LNCaP clone FGC (cell line): ENCODE data around the gene ATP5ME.

Experiments
- DNase-seq: peaks from one replicate; pipeline ENCODE4 v3.0.0-alpha.2; 2011; ENCODE audit warnings: low read depth
- H3K4me3 ChIP-seq: 2 replicates; pipeline ENCODE4 v1.5.1; 2011; ENCODE audit warnings: mild to moderate bottlenecking, low read depth, low read length, control low read depth
- TF ChIP-seq, protein P1 (sequence below): IDR thresholded peaks from 2 replicates; pipeline ENCODE4 v1.5.1; 2012; ENCODE audit warnings: mild to moderate bottlenecking; ENCODE audit not compliant: control insufficient read depth, insufficient read depth; ENCODE audit errors: extremely low read depth

ATP5ME gene

DNA sequence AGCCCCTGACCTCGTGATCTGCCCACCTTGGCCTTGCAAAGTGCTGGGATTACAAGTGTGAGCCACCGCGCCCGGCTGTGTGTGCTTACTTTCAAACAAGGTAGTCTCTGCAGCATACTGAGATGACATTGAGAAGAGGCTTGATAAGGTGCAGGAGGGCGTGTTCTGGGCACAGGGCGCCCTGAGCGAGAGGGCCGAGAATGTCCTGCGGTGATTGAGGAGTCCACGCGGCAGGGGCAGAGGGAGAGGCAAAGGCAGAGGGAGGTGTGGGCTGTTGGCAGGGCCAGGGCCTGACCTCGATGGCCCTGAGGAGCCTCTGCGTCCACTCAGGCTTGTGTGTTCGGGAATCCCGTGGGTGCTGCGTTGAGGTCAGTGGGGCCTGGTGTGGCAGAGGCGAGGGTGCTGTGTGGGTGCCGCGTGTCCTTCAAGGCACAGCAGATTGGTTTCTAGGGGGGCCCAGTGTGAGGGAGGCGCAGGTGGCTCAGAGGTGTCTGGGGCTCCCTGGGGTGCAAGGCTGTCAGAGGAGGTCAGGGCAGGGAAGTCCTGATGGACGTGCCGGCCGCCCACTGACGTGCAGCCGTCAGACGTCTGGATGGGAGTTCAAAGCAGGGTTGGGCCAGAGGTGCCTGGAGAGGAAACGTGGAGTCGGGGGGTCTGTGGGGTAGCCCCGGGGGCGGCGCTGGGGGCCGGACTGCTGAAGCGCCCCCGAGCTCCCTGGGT, 43.7 kb upstream of the ATP5ME start:
- TF ChIP-seq, protein P1, sequence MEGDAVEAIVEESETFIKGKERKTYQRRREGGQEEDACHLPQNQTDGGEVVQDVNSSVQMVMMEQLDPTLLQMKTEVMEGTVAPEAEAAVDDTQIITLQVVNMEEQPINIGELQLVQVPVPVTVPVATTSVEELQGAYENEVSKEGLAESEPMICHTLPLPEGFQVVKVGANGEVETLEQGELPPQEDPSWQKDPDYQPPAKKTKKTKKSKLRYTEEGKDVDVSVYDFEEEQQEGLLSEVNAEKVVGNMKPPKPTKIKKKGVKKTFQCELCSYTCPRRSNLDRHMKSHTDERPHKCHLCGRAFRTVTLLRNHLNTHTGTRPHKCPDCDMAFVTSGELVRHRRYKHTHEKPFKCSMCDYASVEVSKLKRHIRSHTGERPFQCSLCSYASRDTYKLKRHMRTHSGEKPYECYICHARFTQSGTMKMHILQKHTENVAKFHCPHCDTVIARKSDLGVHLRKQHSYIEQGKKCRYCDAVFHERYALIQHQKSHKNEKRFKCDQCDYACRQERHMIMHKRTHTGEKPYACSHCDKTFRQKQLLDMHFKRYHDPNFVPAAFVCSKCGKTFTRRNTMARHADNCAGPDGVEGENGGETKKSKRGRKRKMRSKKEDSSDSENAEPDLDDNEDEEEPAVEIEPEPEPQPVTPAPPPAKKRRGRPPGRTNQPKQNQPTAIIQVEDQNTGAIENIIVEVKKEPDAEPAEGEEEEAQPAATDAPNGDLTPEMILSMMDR: no peak
- H3K4me3 ChIP-seq: no peak overlapping the region
- DNase-seq: no peak

DNA sequence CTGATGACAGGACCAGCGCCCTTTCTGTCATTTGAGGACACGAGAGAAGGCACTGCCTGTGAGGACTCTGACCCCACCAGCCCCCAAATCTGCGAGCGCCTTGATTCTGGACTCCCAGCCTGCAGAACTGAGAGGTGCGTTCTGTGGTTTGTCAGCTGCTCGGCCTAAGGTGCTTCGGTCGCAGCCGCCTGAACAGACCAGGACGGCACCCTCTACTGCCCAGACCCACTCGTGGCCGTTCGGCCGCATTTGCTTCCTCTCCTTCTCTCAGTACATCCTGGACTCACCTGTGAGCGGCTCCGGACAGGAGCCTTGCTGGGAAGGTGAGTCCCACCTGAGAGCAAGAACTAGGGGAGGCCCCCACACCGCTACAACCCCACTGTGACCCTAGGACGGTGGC, 40.0 kb upstream of the ATP5ME start:
- H3K4me3 ChIP-seq: no peak overlapping the region
- TF ChIP-seq, protein P1: no peak
- no peak for DNase-seq

DNA sequence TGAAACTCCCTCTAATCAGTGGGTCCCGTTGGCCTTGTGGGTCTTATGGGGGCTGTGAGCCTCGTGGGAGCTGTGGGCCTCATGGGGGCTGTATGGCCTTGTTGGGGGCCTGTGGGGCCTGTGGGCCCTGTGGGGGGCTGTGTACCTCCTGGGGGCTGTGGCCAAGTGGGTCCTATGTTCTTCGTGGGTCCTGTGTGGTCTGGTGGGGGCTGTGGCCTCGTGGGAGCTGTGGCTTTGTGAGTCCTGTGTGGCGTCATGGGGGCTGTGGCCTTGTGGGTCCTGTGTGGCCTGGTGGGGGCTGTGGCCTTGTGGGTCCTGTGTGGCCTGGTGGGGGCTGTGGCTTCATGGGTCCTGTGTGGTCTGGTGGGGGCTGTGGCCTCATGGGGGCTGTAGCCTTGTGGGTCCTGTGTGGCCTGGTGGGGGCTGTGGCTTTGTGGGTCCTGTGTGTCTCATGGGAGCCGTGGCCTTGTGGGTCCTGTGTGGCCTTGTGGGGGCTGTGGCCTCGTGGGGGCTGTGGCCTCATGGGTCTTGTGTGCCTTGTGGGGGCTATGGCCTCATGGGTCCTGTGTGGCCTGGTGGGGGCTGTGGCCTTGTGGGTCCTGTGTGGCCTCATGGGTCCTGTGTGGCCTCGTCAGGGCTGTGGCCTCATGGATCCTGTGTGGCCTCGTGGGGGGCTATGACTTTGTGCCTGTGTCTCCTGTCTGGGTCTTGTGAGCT, 39.0 kb upstream of the ATP5ME start:
- H3K4me3 ChIP-seq: no peak overlapping the region
- no peak for DNase-seq
- TF ChIP-seq, protein P1: no peak

DNA sequence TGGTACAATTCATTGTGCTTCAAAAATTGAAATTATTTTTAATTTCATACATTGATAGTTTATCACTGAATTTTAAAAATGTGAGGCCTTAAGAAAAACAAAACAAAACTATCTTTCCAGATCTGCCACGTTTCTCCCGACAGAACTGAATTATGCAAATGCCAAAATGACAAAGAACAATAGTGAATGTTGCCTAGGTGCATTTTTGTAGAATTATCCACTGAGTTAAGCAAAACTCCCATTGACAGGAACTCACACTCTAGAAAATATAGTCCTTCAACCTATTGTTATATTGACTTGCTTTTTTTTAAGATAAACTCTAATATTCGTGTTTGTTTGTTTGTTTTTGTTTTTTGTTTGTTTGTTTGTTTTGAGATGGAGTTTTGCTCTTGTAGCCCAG, 38.0 kb upstream of the ATP5ME start:
- DNase-seq: no peak
- H3K4me3 ChIP-seq: no peak overlapping the region
- TF ChIP-seq, protein P1: no peak

DNA sequence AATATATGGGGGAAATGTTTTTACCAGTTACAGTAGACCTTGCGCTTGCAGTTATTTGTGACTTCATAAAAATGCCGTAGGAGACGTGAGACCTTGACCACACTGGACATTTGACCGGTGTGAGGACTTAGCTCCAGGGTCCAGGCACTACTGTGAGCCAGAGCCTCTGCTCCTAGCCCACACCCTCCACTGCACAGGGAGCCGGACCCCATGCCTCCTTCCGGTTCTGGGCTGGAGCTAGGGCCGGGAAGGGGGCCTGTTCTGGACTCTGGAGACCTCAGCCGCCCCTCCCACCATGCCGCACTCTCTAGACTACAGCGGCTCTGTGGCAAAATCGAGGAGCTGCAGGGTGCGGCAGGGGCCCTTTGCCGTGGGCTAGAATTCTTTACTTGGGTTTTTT, 36.8 kb upstream of the ATP5ME start:
- no peak overlapping the region for H3K4me3 ChIP-seq
- no peak for DNase-seq
- TF ChIP-seq, protein P1: no peak

DNA sequence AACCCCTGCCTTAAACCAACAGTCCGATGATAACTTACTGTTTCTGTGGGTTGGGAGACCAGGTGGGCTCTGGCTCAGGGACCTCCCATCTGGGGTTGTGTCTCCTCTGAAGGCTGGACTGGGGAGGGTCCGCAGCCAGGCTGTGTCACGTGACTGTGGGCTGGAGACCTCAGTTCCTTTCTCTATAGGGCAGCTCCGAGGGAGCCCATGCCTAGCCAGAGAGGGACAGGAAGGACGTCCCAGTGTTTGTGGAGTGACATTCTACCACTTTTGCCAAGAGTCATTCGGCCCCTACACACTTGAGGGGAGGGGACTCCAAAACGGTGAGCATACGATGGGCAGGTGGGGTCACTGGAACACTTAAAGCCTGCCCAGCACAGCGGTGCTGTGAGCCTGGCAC, 36.0 kb upstream of the ATP5ME start:
- no peak for DNase-seq
- H3K4me3 ChIP-seq: no peak overlapping the region
- TF ChIP-seq, protein P1: no peak
